ENCODE data around the gene NCOA3. TPM values are rescaled to one million over a fixed set of nuclear protein-coding genes. Genes with fewer than 3 reads are reported as not detected.

Gene NCOA3
- total RNA-seq, 1 experiment from 2014 or later = 60.3 TPM

GRCh38 chr20:47627540-47627939, 125.9 kb downstream of the NCOA3 start:
- CTCF ChIA-PET = interaction anchor here (0.6 kb wide), 1 partner anchor 175 kb away, joined by 3 read pairs; no protein-coding TSS in a partner anchor
- H3K36me3 Mint-ChIP-seq (ENCODE audit: insufficient read depth, unreplicated experiment) = peaks cover 25% of the 10 kb centered on the region
- no peak overlapping the region for H3K27ac Mint-ChIP-seq (ENCODE audit: unreplicated experiment)
- H3K27me3 Mint-ChIP-seq (ENCODE audit: unreplicated experiment) = no peaks in the 10 kb centered on the region
- TF ChIP-seq CTCF (IDR thresholded peaks at IDR 0.05; ENCODE audit: unreplicated experiment) = no peak
- no peaks in the 10 kb centered on the region for H3K9me3 Mint-ChIP-seq (ENCODE audit: low read depth, unreplicated experiment)
- BruUV-seq (replicated peaks) = no TSS peak
- peaks cover 4% of the 10 kb centered on the region for H3K4me1 Mint-ChIP-seq (ENCODE audit: low read depth, unreplicated experiment)
- H3K4me3 Mint-ChIP-seq (ENCODE audit: low read depth, unreplicated experiment) = no peak overlapping the region
- intact Hi-C loops (cut with micrococcal nuclease; ENCODE audit: unreplicated experiment) = loop anchor here (10.0 kb wide), 1 partner anchor 423 kb away; no protein-coding TSS in a partner anchor
- DNase-seq = no peak

- CTCF ChIA-PET = interaction anchor here (0.6 to 0.7 kb wide), 3 partner anchors 34 to 425 kb away, joined by 4 to 5 read pairs (median 4); no protein-coding TSS in a partner anchor
- no peaks in the 10 kb centered on the region for H3K27me3 Mint-ChIP-seq (ENCODE audit: unreplicated experiment)
- H3K9me3 Mint-ChIP-seq (ENCODE audit: low read depth, unreplicated experiment) = no peaks in the 10 kb centered on the region
- no peak overlapping the region for H3K27ac Mint-ChIP-seq (ENCODE audit: unreplicated experiment)
- no peaks in the 10 kb centered on the region for H3K4me1 Mint-ChIP-seq (ENCODE audit: low read depth, unreplicated experiment)
- DNase-seq = no peak
- TF ChIP-seq CTCF (IDR thresholded peaks at IDR 0.05; ENCODE audit: unreplicated experiment) = no peak
- intact Hi-C loops (cut with micrococcal nuclease; ENCODE audit: unreplicated experiment) = loop anchor here (10.0 kb wide), 1 partner anchor 425 kb away; no protein-coding TSS in a partner anchor
- no peak overlapping the region for H3K4me3 Mint-ChIP-seq (ENCODE audit: low read depth, unreplicated experiment)
- peaks cover 27% of the 10 kb centered on the region for H3K36me3 Mint-ChIP-seq (ENCODE audit: insufficient read depth, unreplicated experiment)
- BruUV-seq (replicated peaks) = no TSS peak
Observed at GRCh38 chr20:47629907-47630306, 128.2 kb downstream of the NCOA3 start.

- CTCF ChIA-PET = interaction anchor here (0.7 kb wide), 1 partner anchor 29 kb away, joined by 6 read pairs; no protein-coding TSS in a partner anchor
- Mint-ChIP-seq H3K4me1 (ENCODE audit: low read depth, unreplicated experiment) (no peaks in the 10 kb centered on the region), H3K27ac (ENCODE audit: unreplicated experiment) (no peak overlapping the region), H3K36me3 (ENCODE audit: insufficient read depth, unreplicated experiment) (peaks cover 35% of the 10 kb centered on the region), H3K27me3 (ENCODE audit: unreplicated experiment) (no peaks in the 10 kb centered on the region), H3K4me3 (ENCODE audit: low read depth, unreplicated experiment) (no peak overlapping the region), H3K9me3 (ENCODE audit: low read depth, unreplicated experiment) (no peaks in the 10 kb centered on the region)
- intact Hi-C loops (cut with micrococcal nuclease; ENCODE audit: unreplicated experiment) = no loop called here
- no TSS peak for BruUV-seq (replicated peaks)
- no peak for TF ChIP-seq CTCF (IDR thresholded peaks at IDR 0.05; ENCODE audit: unreplicated experiment)
- DNase-seq = no peak
Observed at GRCh38 chr20:47631078-47631477, 129.4 kb downstream of the NCOA3 start.

- H3K4me3 Mint-ChIP-seq (ENCODE audit: low read depth, unreplicated experiment) = no peak overlapping the region
- DNase-seq = no peak
- peaks cover 55% of the 10 kb centered on the region for H3K36me3 Mint-ChIP-seq (ENCODE audit: insufficient read depth, unreplicated experiment)
- H3K9me3 Mint-ChIP-seq (ENCODE audit: low read depth, unreplicated experiment) = no peaks in the 10 kb centered on the region
- no peak overlapping the region for H3K27ac Mint-ChIP-seq (ENCODE audit: unreplicated experiment)
- H3K27me3 Mint-ChIP-seq (ENCODE audit: unreplicated experiment) = no peaks in the 10 kb centered on the region
- no peak for TF ChIP-seq CTCF (IDR thresholded peaks at IDR 0.05; ENCODE audit: unreplicated experiment)
- intact Hi-C loops (cut with micrococcal nuclease; ENCODE audit: unreplicated experiment) = no loop called here
- CTCF ChIA-PET = interaction anchor here (1.5 kb wide), 1 partner anchor 20 kb away, joined by 3 read pairs; no protein-coding TSS in a partner anchor
- no TSS peak for BruUV-seq (replicated peaks)
- no peaks in the 10 kb centered on the region for H3K4me1 Mint-ChIP-seq (ENCODE audit: low read depth, unreplicated experiment)
Observed at GRCh38 chr20:47635256-47635655, 133.6 kb downstream of the NCOA3 start.
